ENCODE data around the gene MIOS. TPM values are rescaled to one million over a fixed set of nuclear protein-coding genes. Genes with fewer than 3 reads are reported as not detected.
"Not testable (repeated sequence)": the region's sequence is repeated elsewhere in the genome, so short reads cannot be mapped to it uniquely, and the experiment has no call there.

The MIOS gene
- total and polyA plus RNA-seq, 2 experiments from 2014 or later, result 24.0 to 50.8 TPM

DNA sequence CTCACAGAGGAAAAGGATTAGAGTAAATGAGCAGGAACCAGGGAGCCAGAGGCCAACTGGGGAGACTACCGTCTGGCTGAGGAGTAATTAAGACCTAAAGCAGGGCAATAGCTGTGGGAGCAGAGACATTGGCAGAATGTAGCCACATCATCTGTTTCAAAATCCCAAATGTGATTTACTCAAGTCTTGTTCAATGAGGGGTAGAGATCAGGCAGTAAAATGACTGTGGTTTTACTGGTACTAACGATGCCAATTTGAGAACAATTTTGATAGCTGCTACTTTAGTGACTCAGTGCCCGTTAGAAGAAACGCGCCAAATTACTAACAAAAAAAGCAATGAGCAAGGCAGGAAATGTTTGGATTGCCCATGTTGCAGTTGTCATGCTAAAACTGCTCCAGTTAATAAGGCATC lies 12.7 kb upstream of the MIOS start:
- no peaks in the 10 kb centered on the region for H3K79me2 ChIP-seq
- peaks cover 4% of the 10 kb centered on the region for H3K9me3 ChIP-seq (ENCODE audit: low read depth)
- no peaks in the 10 kb centered on the region for H3K27me3 ChIP-seq
- WGBS (ENCODE audit: low lambda C conversion rate, missing lambda C conversion rate), result 68% methylated on average over 5 of the region's 5 CpGs
- H3K36me3 ChIP-seq (replicated peaks; ENCODE audit: insufficient read depth, low read depth), result no peaks in the 10 kb centered on the region
- no peak overlapping the region for H2AFZ ChIP-seq
- no peaks in the 10 kb centered on the region for H3K9me2 ChIP-seq (replicated peaks; ENCODE audit: insufficient read depth)
- H3K4me1 ChIP-seq (ENCODE audit: insufficient read depth), result peaks cover 4% of the 10 kb centered on the region
- H3K27ac ChIP-seq, result peak overlapping the region; percentile 65
- no peak overlapping the region for H3K4me2 ChIP-seq
- no peak for DNase-seq (ENCODE audit: low spot score)
- H3K4me3 ChIP-seq, result no peak overlapping the region
- no peaks in the 10 kb centered on the region for H4K20me1 ChIP-seq (ENCODE audit: insufficient read depth, poor library complexity, severe bottlenecking)
- no peak for TF ChIP-seq EZH2phosphoT487 (IDR thresholded peaks at IDR 0.05; ENCODE audit: low read depth, severe bottlenecking, unreplicated experiment)
- TF ChIP-seq, protein P1, sequence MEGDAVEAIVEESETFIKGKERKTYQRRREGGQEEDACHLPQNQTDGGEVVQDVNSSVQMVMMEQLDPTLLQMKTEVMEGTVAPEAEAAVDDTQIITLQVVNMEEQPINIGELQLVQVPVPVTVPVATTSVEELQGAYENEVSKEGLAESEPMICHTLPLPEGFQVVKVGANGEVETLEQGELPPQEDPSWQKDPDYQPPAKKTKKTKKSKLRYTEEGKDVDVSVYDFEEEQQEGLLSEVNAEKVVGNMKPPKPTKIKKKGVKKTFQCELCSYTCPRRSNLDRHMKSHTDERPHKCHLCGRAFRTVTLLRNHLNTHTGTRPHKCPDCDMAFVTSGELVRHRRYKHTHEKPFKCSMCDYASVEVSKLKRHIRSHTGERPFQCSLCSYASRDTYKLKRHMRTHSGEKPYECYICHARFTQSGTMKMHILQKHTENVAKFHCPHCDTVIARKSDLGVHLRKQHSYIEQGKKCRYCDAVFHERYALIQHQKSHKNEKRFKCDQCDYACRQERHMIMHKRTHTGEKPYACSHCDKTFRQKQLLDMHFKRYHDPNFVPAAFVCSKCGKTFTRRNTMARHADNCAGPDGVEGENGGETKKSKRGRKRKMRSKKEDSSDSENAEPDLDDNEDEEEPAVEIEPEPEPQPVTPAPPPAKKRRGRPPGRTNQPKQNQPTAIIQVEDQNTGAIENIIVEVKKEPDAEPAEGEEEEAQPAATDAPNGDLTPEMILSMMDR (IDR thresholded peaks at IDR 0.05; ENCODE audit: poor library complexity), result no peak
- no peak for TF ChIP-seq EZH2 (IDR thresholded peaks at IDR 0.05; ENCODE audit: borderline replicate concordance)

DNA sequence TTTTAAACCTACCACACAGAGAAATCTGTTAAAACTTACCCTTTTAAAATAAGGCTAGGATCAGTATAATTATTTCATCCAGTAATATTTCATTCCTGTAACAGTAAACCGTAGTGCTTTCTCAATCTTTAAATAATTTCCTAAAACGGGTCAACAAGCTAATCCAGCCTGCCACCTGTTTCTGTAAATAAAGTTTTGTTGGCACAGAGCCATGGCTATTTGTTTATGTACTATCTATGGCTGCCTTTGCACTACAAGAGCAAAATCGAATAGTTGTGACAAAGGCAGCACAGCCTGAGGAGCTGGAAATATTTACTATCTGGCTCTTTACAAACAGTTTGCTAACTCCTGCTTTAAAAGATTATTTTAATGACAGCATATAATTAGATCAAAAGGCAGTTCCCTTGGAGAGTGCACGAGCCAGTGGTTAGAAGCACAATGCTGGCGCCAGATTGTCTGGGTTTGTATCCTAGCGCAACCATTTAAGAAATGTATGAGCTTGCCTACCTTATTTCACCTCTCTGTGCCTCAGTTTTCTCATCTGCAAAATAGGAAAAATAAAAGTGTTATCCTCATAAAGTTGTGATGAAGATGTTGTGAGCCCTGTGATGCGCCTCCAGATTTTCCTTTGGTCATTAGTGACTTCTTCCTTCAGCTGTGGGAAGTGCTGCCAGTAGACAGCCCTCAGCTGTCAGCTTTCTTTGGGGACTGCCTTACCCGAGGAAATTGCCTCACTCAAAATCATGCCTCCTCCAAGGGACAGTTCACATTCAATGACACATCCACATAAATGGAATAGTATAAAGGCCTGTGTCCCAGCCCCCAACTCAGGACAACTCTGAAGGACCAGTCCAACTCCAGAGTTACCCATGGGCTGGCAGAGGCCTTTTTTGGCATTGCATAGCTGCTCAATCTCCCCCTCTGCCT lies 11.8 kb upstream of the MIOS start:
- 52% methylated on average over 8 of the region's 8 CpGs for WGBS (ENCODE audit: low lambda C conversion rate, missing lambda C conversion rate)

DNA sequence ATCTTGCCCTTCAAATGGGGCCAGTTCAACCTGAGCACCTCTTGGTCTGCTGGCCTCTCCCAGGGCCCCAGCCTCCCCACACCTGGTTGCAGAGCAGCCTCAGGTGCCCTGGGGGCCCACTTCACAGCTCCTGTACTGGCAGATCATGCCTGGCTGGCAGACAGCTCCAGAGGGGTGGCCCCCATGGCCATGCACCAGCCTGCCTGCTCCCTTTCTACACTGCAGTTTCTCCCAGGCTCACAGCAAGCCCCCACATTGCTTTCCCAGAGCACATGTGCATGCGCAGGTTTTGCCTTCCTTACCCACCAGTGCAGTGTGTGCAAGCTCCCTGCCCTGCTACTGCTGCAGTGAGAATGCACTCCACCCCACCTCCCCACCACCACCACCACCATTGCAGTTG lies 9.8 kb upstream of the MIOS start:
- H3K9me2 ChIP-seq (replicated peaks; ENCODE audit: insufficient read depth), result no peaks in the 10 kb centered on the region
- WGBS (ENCODE audit: low lambda C conversion rate, missing lambda C conversion rate), result no CpG with 5 or more reads among the region's 1 CpG

More for the DNA sequence above, 11.8 kb upstream of the MIOS start:
- H3K9me2 ChIP-seq (replicated peaks; ENCODE audit: insufficient read depth), result no peaks in the 10 kb centered on the region
- H3K36me3 ChIP-seq (replicated peaks; ENCODE audit: insufficient read depth, low read depth), result no peaks in the 10 kb centered on the region
- no peak overlapping the region for H3K4me3 ChIP-seq
- H2AFZ ChIP-seq, result no peak overlapping the region
- TF ChIP-seq, protein P1 (IDR thresholded peaks at IDR 0.05; ENCODE audit: poor library complexity), result no peak
- TF ChIP-seq EZH2phosphoT487 (IDR thresholded peaks at IDR 0.05; ENCODE audit: low read depth, severe bottlenecking, unreplicated experiment) (no peak), EZH2 (IDR thresholded peaks at IDR 0.05; ENCODE audit: borderline replicate concordance) (no peak)
- no peaks in the 10 kb centered on the region for H3K79me2 ChIP-seq
- H3K27me3 ChIP-seq, result no peaks in the 10 kb centered on the region
- peaks cover 4% of the 10 kb centered on the region for H3K4me1 ChIP-seq (ENCODE audit: insufficient read depth)
- peaks cover 7% of the 10 kb centered on the region for H3K9me3 ChIP-seq (ENCODE audit: low read depth)
- H3K4me2 ChIP-seq, result no peak overlapping the region
- no peaks in the 10 kb centered on the region for H4K20me1 ChIP-seq (ENCODE audit: insufficient read depth, poor library complexity, severe bottlenecking)
- no peak overlapping the region for H3K27ac ChIP-seq
- DNase-seq (ENCODE audit: low spot score), result no peak

DNA sequence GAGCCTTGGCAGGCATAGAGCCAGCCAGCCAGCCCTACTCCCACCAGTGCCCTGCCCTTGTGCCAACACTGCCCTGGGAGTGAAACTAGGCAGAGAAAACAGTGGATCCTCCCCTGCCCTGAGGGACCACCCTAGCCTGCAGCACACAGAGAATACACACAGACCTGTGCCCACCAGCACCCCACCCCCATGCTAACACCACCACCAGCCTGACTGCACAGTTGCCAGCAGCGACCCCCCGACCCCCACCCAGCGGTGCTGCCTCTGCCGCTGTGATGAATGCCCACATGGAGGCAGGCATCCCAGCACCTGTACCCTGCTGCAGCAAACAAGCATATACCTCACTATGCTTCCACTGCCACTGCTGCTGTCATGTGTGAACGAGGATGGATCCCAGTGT lies 9.4 kb upstream of the MIOS start:
- H3K27ac ChIP-seq, result no peak overlapping the region
- DNase-seq (ENCODE audit: low spot score), result no peak
- no peaks in the 10 kb centered on the region for H3K9me2 ChIP-seq (replicated peaks; ENCODE audit: insufficient read depth)
- WGBS (ENCODE audit: low lambda C conversion rate, missing lambda C conversion rate), result 99% methylated on average over 5 of the region's 5 CpGs
- H3K27me3 ChIP-seq, result no peaks in the 10 kb centered on the region
- no peaks in the 10 kb centered on the region for H4K20me1 ChIP-seq (ENCODE audit: insufficient read depth, poor library complexity, severe bottlenecking)
- H3K4me1 ChIP-seq (ENCODE audit: insufficient read depth), result peaks cover 4% of the 10 kb centered on the region
- peaks cover 7% of the 10 kb centered on the region for H3K9me3 ChIP-seq (ENCODE audit: low read depth)
- no peak overlapping the region for H3K4me2 ChIP-seq
- no peak overlapping the region for H3K4me3 ChIP-seq
- H3K36me3 ChIP-seq (replicated peaks; ENCODE audit: insufficient read depth, low read depth), result no peaks in the 10 kb centered on the region
- no peak for TF ChIP-seq EZH2 (IDR thresholded peaks at IDR 0.05; ENCODE audit: borderline replicate concordance)
- TF ChIP-seq, protein P1 (IDR thresholded peaks at IDR 0.05; ENCODE audit: poor library complexity), result no peak
- TF ChIP-seq EZH2phosphoT487 (IDR thresholded peaks at IDR 0.05; ENCODE audit: low read depth, severe bottlenecking, unreplicated experiment), result no peak
- no peak overlapping the region for H2AFZ ChIP-seq
- H3K79me2 ChIP-seq, result no peaks in the 10 kb centered on the region

More for the DNA sequence above, 9.8 kb upstream of the MIOS start:
- Histone ChIP-seq H3K9me3 (ENCODE audit: low read depth) (peaks cover 7% of the 10 kb centered on the region), H3K27ac (no peak overlapping the region), H3K79me2 (no peaks in the 10 kb centered on the region), H3K27me3 (no peaks in the 10 kb centered on the region), H2AFZ (no peak overlapping the region), H3K36me3 (replicated peaks; ENCODE audit: insufficient read depth, low read depth) (no peaks in the 10 kb centered on the region), H3K4me3 (no peak overlapping the region), H3K4me2 (no peak overlapping the region), H3K4me1 (ENCODE audit: insufficient read depth) (peaks cover 4% of the 10 kb centered on the region), H4K20me1 (ENCODE audit: insufficient read depth, poor library complexity, severe bottlenecking) (no peaks in the 10 kb centered on the region)
- TF ChIP-seq EZH2phosphoT487 (IDR thresholded peaks at IDR 0.05; ENCODE audit: low read depth, severe bottlenecking, unreplicated experiment) (no peak), EZH2 (IDR thresholded peaks at IDR 0.05; ENCODE audit: borderline replicate concordance) (no peak)
- no peak for DNase-seq (ENCODE audit: low spot score)

DNA sequence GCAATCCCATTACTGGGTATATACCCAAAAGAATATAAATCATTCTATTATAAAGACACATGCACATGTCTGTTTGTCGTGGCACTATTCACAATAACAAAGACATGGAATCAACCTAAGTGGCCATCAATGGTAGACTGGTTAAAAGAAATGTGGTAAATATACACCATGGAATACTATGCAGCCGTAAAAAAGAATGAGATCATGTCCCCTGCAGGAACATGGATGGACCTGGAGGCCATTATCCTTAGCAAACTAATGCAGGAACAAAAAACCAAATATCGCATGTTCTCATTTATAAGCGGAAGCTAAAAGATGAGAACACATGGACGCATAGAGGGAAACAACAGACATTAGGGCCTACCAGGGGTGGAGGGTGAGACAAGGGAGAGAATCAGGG lies 5.1 kb upstream of the MIOS start:
- H2AFZ ChIP-seq; H3K27ac ChIP-seq; DNase-seq (ENCODE audit: low spot score); H3K9me2 ChIP-seq (replicated peaks; ENCODE audit: insufficient read depth); H3K27me3 ChIP-seq; H3K9me3 ChIP-seq (ENCODE audit: low read depth); H3K4me2 ChIP-seq; H4K20me1 ChIP-seq (ENCODE audit: insufficient read depth, poor library complexity, severe bottlenecking); H3K79me2 ChIP-seq; H3K36me3 ChIP-seq (replicated peaks; ENCODE audit: insufficient read depth, low read depth); H3K4me3 ChIP-seq: not testable (repeated sequence)
- 96% methylated on average over 5 of the region's 5 CpGs for WGBS (ENCODE audit: low lambda C conversion rate, missing lambda C conversion rate)
- peaks cover 22% of the 10 kb centered on the region for H3K4me1 ChIP-seq (ENCODE audit: insufficient read depth)

Data from hepatocyte (in vitro differentiated cells).